H9 (cell line): ENCODE results near the gene ERO1B. TPM values are rescaled to one million over a fixed set of nuclear protein-coding genes. Genes with fewer than 3 reads are reported as not detected.

Source experiments
- DNase-seq: peaks from one replicate; pipeline ENCODE4 v3.0.0-alpha.2; 2017
- H2AFZ ChIP-seq: one replicate; pipeline ENCODE4 v1.6.1; 2013; ENCODE audit warnings: mild to moderate bottlenecking, low read length, control low read depth, moderate library complexity
- H2AK5ac ChIP-seq: 2 replicates; pipeline ENCODE4 v1.6.1; 2013; ENCODE audit warnings: low read length, control low read depth, mixed read lengths; ENCODE audit not compliant: insufficient read length
- H2BK120ac ChIP-seq: one replicate; pipeline ENCODE4 v1.6.1; 2013; ENCODE audit warnings: low read depth, mild to moderate bottlenecking, low read length, control low read depth, inconsistent platforms; ENCODE audit not compliant: poor library complexity, severe bottlenecking
- H2BK12ac ChIP-seq: 2 replicates; pipeline ENCODE4 v1.6.1; 2013; ENCODE audit warnings: low read length, control low read depth, mixed read lengths, low read depth; ENCODE audit not compliant: insufficient read length
- H2BK15ac ChIP-seq: 2 replicates; pipeline ENCODE4 v1.6.1; 2013; ENCODE audit warnings: low read depth, low read length, control low read depth
- H2BK20ac ChIP-seq: one replicate; pipeline ENCODE4 v1.6.1; 2013; ENCODE audit warnings: low read depth, mild to moderate bottlenecking, low read length, control low read depth, inconsistent platforms; ENCODE audit not compliant: poor library complexity, severe bottlenecking
- H2BK5ac ChIP-seq: 2 replicates; pipeline ENCODE4 v1.6.1; 2013; ENCODE audit warnings: low read length, control low read depth, mixed read lengths; ENCODE audit not compliant: insufficient read length
- H3K14ac ChIP-seq: 2 replicates; pipeline ENCODE4 v1.6.1; 2013; ENCODE audit warnings: low read length, control low read depth; ENCODE audit not compliant: insufficient read depth
- H3K18ac ChIP-seq: 2 replicates; pipeline ENCODE4 v1.6.1; 2013; ENCODE audit warnings: low read depth, mild to moderate bottlenecking, mixed read lengths, low read length, control low read depth; ENCODE audit not compliant: insufficient read length
- H3K23ac ChIP-seq: 2 replicates; pipeline ENCODE4 v1.6.1; 2013; ENCODE audit warnings: low read length, control low read depth, mixed read lengths, low read depth; ENCODE audit not compliant: insufficient read length
- H3K23me2 ChIP-seq: 2 replicates; pipeline ENCODE4 v1.6.1; 2013; ENCODE audit warnings: low read depth, mild to moderate bottlenecking, mixed read lengths, low read length, control low read depth; ENCODE audit not compliant: insufficient read length, poor library complexity, severe bottlenecking
- H3K27ac ChIP-seq: 2 replicates; pipeline ENCODE4 v1.5.1; 2013; ENCODE audit warnings: low read length, control low read depth, mixed read lengths, low read depth; ENCODE audit not compliant: insufficient read length
- H3K27me3 ChIP-seq: 2 replicates; pipeline ENCODE4 v1.6.1; 2013; ENCODE audit warnings: low read length, control low read depth, inconsistent platforms; ENCODE audit not compliant: insufficient read depth
- H3K4ac ChIP-seq: 2 replicates; pipeline ENCODE4 v1.6.1; 2013; ENCODE audit warnings: low read depth, mild to moderate bottlenecking, control low read depth, inconsistent platforms, low read length, moderate library complexity
- H3K4me1 ChIP-seq: 2 replicates; pipeline ENCODE4 v1.6.1; 2013; ENCODE audit warnings: low read length, control low read depth, inconsistent platforms; ENCODE audit not compliant: insufficient read depth
- H3K4me2 ChIP-seq: 2 replicates; pipeline ENCODE4 v1.6.1; 2013; ENCODE audit warnings: low read length, control low read depth, mixed read lengths; ENCODE audit not compliant: insufficient read length, insufficient read depth
- H3K56ac ChIP-seq: 2 replicates; pipeline ENCODE4 v1.6.1; 2013; ENCODE audit warnings: low read depth, mild to moderate bottlenecking, mixed read lengths, low read length, control low read depth; ENCODE audit not compliant: insufficient read length
- H3K79me1 ChIP-seq: 2 replicates; pipeline ENCODE4 v1.6.1; 2013; ENCODE audit warnings: low read depth, mild to moderate bottlenecking, moderate library complexity, low read length, control low read depth, inconsistent platforms; ENCODE audit not compliant: insufficient read depth, poor library complexity, severe bottlenecking
- H3K79me2 ChIP-seq: 2 replicates; pipeline ENCODE4 v1.6.1; 2013; ENCODE audit warnings: low read length, control low read depth, inconsistent platforms; ENCODE audit not compliant: insufficient read depth
- H3K9ac ChIP-seq: 2 replicates; pipeline ENCODE4 v1.6.1; 2013; ENCODE audit warnings: low read length, control low read depth, mixed read lengths; ENCODE audit not compliant: insufficient read length; ENCODE audit errors: extremely low read depth
- H3K9me3 ChIP-seq: one replicate; pipeline ENCODE4 v1.6.1; 2013; ENCODE audit warnings: low read depth, low read length, inconsistent platforms; ENCODE audit not compliant: control insufficient read depth
- H3T11ph ChIP-seq: one replicate; pipeline ENCODE4 v1.6.1; 2013; ENCODE audit warnings: mild to moderate bottlenecking, low read length, control low read depth, inconsistent platforms
- H4K20me1 ChIP-seq: one replicate; pipeline ENCODE4 v1.6.1; 2013; ENCODE audit not compliant: control insufficient read depth, insufficient read length, insufficient read depth
- H4K5ac ChIP-seq: 2 replicates; pipeline ENCODE4 v1.6.1; 2013; ENCODE audit warnings: low read depth, mild to moderate bottlenecking, mixed read lengths, low read length, control low read depth; ENCODE audit not compliant: insufficient read length
- H4K8ac ChIP-seq: replicated peaks from 2 replicates; pipeline ENCODE4 v1.6.1; 2013; ENCODE audit warnings: low read length, control low read depth, mixed read lengths, low read depth; ENCODE audit not compliant: insufficient read length
- H4K91ac ChIP-seq: 2 replicates; pipeline ENCODE4 v1.6.1; 2013; ENCODE audit warnings: low read depth, mild to moderate bottlenecking, moderate library complexity, mixed read lengths, low read length, control low read depth; ENCODE audit not compliant: insufficient read length
- H3K27ac Mint-ChIP-seq, 3 experiments: 2 replicates in 2 of 3; 3 replicates in 1 of 3; pipeline ENCODE4 v1.8.0; 2020 to 2021; ENCODE audit warnings: mixed read lengths in 3 of 3, mild to moderate bottlenecking in 1 of 3, moderate library complexity in 1 of 3
- H3K27me3 Mint-ChIP-seq: 2 replicates; pipeline ENCODE4 v1.8.0; 2021; ENCODE audit warnings: low read depth, mild to moderate bottlenecking, moderate library complexity, mixed read lengths
- H3K36me3 Mint-ChIP-seq, 3 experiments: 2 replicates in 2 of 3; 3 replicates in 1 of 3; pipeline ENCODE4 v1.8.0; 2020 to 2021; ENCODE audit warnings: low read depth in 3 of 3, mixed read lengths in 3 of 3; ENCODE audit not compliant: insufficient read depth in 1 of 3
- H3K4me1 Mint-ChIP-seq, 2 experiments: 2 replicates each; pipeline ENCODE4 v1.8.0; 2020; ENCODE audit warnings: mixed read lengths in 2 of 2
- H3K4me3 Mint-ChIP-seq, 2 experiments: 2 replicates in 1 of 2; 3 replicates in 1 of 2; pipeline ENCODE4 v1.8.0; 2020 to 2021; ENCODE audit warnings: mild to moderate bottlenecking in 2 of 2, mixed read lengths in 2 of 2, moderate library complexity in 1 of 2
- H3K9me3 Mint-ChIP-seq, 2 experiments: 2 replicates in 1 of 2; 3 replicates in 1 of 2; pipeline ENCODE4 v1.8.0; 2020; ENCODE audit warnings: mild to moderate bottlenecking in 2 of 2, mixed read lengths in 2 of 2, moderate library complexity in 1 of 2
- WGBS: extraction: QIAGEN DNeasy Blood & Tissue Kit; methylation state at CpG from one replicate; pipeline ENCODE4 v1.1.7; 2013; ENCODE audit warnings: missing lambda C conversion rate, low lambda C conversion rate, mixed read lengths; ENCODE audit not compliant: insufficient read length; ENCODE audit errors: extremely low coverage; 5-methylcytosine and 5-hydroxymethylcytosine counted together
- total RNA-seq: library from RNA; stranded (reverse); gene quantifications from 2 replicates; pipeline ENCODE4 v1.2.1, GENCODE V29; 2021
- TF ChIP-seq, protein P1 (sequence below): fragments of 200-600 bp; sonication (generic); conservative IDR thresholded peaks from 3 replicates; pipeline ENCODE4 v1.8.0; 2021; ENCODE audit warnings: antibody characterized with exemption, mild to moderate bottlenecking

Gene ERO1B
- total RNA-seq, 1 experiment from 2014 or later, result 1.5 TPM

DNA sequence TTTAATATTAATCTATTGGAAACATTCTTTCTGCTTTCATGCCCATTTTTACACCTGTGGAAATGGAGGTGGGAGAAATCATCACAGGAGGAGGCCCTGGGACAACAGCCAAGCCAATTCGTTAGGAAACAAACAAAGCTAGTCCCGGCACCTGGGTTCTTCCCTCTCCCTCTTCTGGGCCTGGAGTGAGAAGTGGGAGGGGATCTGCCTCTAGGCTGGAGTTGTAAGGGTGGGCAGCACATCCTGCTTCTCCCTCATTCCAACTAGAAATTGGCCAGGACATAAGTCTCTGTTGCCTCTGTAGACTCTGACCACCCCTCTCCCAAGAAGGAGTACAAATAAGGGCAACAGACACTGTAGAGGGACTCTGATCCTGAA, 20.2 kb upstream of the ERO1B start:
- Histone ChIP-seq H2BK15ac (no peak overlapping the region), H3K18ac (no peak overlapping the region), H2BK20ac (no peak overlapping the region), H3K27ac (no peak overlapping the region), H3K79me2 (no peaks in the 10 kb centered on the region), H2BK12ac (no peak overlapping the region), H4K20me1 (no peaks in the 10 kb centered on the region), H2AFZ (peak overlapping the region; percentile 85), H3K9ac (no peak overlapping the region), H4K5ac (no peak overlapping the region), H3K23ac (no peak overlapping the region), H3K4ac (no peak overlapping the region), H3T11ph (no peak overlapping the region), H2BK120ac (no peak overlapping the region), H3K14ac (no peak overlapping the region), H3K4me1 (no peaks in the 10 kb centered on the region), H2BK5ac (no peak overlapping the region), H3K23me2 (no peaks in the 10 kb centered on the region), H4K91ac (no peak overlapping the region), H3K4me2 (no peak overlapping the region), H3K56ac (no peak overlapping the region), H2AK5ac (no peak overlapping the region), H4K8ac (no peak overlapping the region), H3K9me3 (no peaks in the 10 kb centered on the region), H3K27me3 (no peaks in the 10 kb centered on the region), H3K79me1 (no peaks in the 10 kb centered on the region)
- H3K27ac Mint-ChIP-seq, result no peak overlapping the region
- DNase-seq, result no peak
- peaks cover 5 to 9% of the 10 kb centered on the region in 2 experiments; a peak in 3 of 4 replicates for H3K4me1 Mint-ChIP-seq
- TF ChIP-seq, protein P1, sequence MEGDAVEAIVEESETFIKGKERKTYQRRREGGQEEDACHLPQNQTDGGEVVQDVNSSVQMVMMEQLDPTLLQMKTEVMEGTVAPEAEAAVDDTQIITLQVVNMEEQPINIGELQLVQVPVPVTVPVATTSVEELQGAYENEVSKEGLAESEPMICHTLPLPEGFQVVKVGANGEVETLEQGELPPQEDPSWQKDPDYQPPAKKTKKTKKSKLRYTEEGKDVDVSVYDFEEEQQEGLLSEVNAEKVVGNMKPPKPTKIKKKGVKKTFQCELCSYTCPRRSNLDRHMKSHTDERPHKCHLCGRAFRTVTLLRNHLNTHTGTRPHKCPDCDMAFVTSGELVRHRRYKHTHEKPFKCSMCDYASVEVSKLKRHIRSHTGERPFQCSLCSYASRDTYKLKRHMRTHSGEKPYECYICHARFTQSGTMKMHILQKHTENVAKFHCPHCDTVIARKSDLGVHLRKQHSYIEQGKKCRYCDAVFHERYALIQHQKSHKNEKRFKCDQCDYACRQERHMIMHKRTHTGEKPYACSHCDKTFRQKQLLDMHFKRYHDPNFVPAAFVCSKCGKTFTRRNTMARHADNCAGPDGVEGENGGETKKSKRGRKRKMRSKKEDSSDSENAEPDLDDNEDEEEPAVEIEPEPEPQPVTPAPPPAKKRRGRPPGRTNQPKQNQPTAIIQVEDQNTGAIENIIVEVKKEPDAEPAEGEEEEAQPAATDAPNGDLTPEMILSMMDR, result no peak
- H3K4me3 Mint-ChIP-seq, result no peak overlapping the region
- H3K27me3 Mint-ChIP-seq, result no peaks in the 10 kb centered on the region
- WGBS, result no CpG with 5 or more reads among the region's 2 CpGs
- H3K36me3 Mint-ChIP-seq, result no peaks in the 10 kb centered on the region; a peak in 1 of 7 replicates
- no peaks in the 10 kb centered on the region for H3K9me3 Mint-ChIP-seq
